DND-41 (cell line): ENCODE data around the gene DSPP.

Experiments
- CTCF ChIP-seq: IDR thresholded peaks from 2 replicates; pipeline ENCODE4 v1.5.1; 2012; ENCODE audit warnings: borderline replicate concordance, low read length, moderate library complexity, mild to moderate bottlenecking; ENCODE audit not compliant: poor library complexity, severe bottlenecking; ENCODE audit errors: extremely low read depth
- EZH2 ChIP-seq: IDR thresholded peaks from 3 replicates; pipeline ENCODE4 v1.6.1; 2012; ENCODE audit warnings: borderline replicate concordance, low read depth, mild to moderate bottlenecking, moderate library complexity, low read length, inconsistent platforms; ENCODE audit not compliant: severe bottlenecking

GRCh38 chr4:87622303-87622702, 14.0 kb downstream of the DSPP start:
- no peak for TF ChIP-seq CTCF
- no peak for TF ChIP-seq EZH2
